NT2/D1 (cell line): Measurements from ENCODE around the gene APC.
A peak's percentile ranks its signal among the peaks of the same experiment; 100 is the strongest.

Experiments used
- DNase-seq: peaks from one replicate; pipeline ENCODE4 v3.0.0-alpha.2; 2011; ENCODE audit warnings: low read depth, low spot score
- H3K27me3 ChIP-seq: 2 replicates; pipeline ENCODE4 v1.6.0; 2011; ENCODE audit warnings: mild to moderate bottlenecking; ENCODE audit not compliant: insufficient read length, insufficient read depth
- H3K36me3 ChIP-seq: 2 replicates; pipeline ENCODE4 v1.6.1; 2011; ENCODE audit warnings: mild to moderate bottlenecking, low read length, mixed read lengths; ENCODE audit not compliant: insufficient read depth, insufficient read length
- H3K4me1 ChIP-seq: 2 replicates; pipeline ENCODE4 v1.5.1; 2011; ENCODE audit not compliant: insufficient read depth, insufficient read length
- H3K4me3 ChIP-seq: 2 replicates; pipeline ENCODE4 v1.5.1; 2011; ENCODE audit warnings: low read depth; ENCODE audit not compliant: insufficient read length
- H3K9ac ChIP-seq: 2 replicates; pipeline ENCODE4 v1.6.0; 2011; ENCODE audit warnings: low read depth; ENCODE audit not compliant: insufficient read length
- H3K9me3 ChIP-seq: 2 replicates; pipeline ENCODE4 v1.5.1; 2011; ENCODE audit warnings: mild to moderate bottlenecking, low read length; ENCODE audit not compliant: insufficient read depth
- SUZ12 ChIP-seq: IDR thresholded peaks from 2 replicates; pipeline ENCODE4 v1.6.1; 2011; ENCODE audit not compliant: insufficient read length, insufficient read depth; ENCODE audit errors: extremely low read depth
- YY1 ChIP-seq: IDR thresholded peaks from 2 replicates; pipeline ENCODE4 v1.6.1; 2011; ENCODE audit not compliant: insufficient read length, insufficient read depth
- ZNF274 ChIP-seq: IDR thresholded peaks from 2 replicates; pipeline ENCODE4 v1.6.1; 2011; ENCODE audit warnings: mild to moderate bottlenecking, low read depth, low read length

APC gene

DNA sequence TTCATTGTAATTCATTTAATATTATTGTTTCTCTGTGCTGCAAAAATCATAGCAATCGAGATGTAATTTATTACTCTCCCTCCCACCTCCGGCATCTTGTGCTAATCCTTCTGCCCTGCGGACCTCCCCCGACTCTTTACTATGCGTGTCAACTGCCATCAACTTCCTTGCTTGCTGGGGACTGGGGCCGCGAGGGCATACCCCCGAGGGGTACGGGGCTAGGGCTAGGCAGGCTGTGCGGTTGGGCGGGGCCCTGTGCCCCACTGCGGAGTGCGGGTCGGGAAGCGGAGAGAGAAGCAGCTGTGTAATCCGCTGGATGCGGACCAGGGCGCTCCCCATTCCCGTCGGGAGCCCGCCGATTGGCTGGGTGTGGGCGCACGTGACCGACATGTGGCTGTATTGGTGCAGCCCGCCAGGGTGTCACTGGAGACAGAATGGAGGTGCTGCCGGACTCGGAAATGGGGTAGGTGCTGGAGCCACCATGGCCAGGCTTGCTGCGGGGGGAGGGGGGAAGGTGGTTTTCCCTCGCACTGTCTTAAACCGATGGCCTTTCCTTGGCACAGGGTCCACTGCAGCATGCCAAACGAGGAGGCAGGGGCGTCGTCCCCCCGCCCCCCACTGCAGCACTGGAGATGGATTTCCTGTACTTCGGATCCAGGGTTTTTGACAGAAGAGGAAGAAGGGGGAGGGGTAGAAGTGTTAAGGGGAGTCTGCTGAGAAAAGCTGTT lies at the start of gene APC:
APC (plus strand) TSS at position 423 of the 728 bp plus-strand sequence. CDS start 17,006 bp downstream, outside the sequence.
- no peak for TF ChIP-seq SUZ12
- TF ChIP-seq ZNF274: no peak
- no peak for TF ChIP-seq YY1
- peak within 1 kb of the TSS; percentile 49 for H3K4me3 ChIP-seq
- peak; percentile 57 for DNase-seq
- H3K36me3 ChIP-seq: no peaks in the 10 kb centered on the region
- no peaks in the 10 kb centered on the region for H3K9me3 ChIP-seq
- no peaks in the 10 kb centered on the region for H3K27me3 ChIP-seq
- H3K9ac ChIP-seq: peak within 1 kb of the TSS; percentile 56
- no peaks in the 10 kb centered on the region for H3K4me1 ChIP-seq

DNA sequence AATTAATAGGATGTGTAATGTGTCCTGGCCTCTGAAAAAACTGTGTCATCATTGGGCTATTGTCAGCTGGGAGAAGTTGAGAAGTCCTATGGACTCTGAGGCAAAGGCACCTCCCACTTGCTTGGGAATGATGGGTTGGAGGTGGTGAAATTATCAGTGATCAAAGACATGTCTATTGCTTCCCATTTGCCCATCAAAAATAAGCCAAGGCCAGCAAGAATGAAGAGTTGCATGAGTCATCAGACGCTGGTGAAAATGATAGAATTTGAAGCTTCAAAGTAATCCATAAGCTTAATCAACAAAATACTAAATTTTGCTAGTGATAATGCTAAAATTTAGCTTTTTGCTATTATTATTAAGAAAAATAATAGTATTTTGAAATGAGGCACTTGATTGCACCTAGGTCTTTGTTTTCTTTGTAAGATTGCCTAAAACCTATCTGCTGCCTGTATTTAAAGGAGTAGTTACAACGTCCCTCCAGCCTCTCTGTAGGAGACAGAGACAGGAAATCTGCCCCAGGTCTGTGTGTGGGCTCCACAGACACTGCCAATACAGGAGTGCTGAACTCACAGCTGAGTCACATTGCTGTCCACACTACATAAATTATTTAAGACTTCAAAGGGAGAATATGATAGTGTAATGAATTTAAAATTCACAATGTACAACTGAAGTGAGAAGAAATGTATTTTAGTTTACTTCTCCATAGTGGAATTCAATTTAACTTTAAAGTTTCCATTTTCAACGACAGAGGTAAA lies 48.4 kb upstream of the APC start:
- H3K9me3 ChIP-seq: no peaks in the 10 kb centered on the region
- no peak overlapping the region for H3K9ac ChIP-seq
- TF ChIP-seq SUZ12: no peak
- TF ChIP-seq YY1: no peak
- no peak for TF ChIP-seq ZNF274
- DNase-seq: no peak
- H3K4me3 ChIP-seq: no peak overlapping the region
- no peaks in the 10 kb centered on the region for H3K27me3 ChIP-seq
- no peaks in the 10 kb centered on the region for H3K4me1 ChIP-seq
- no peaks in the 10 kb centered on the region for H3K36me3 ChIP-seq

DNA sequence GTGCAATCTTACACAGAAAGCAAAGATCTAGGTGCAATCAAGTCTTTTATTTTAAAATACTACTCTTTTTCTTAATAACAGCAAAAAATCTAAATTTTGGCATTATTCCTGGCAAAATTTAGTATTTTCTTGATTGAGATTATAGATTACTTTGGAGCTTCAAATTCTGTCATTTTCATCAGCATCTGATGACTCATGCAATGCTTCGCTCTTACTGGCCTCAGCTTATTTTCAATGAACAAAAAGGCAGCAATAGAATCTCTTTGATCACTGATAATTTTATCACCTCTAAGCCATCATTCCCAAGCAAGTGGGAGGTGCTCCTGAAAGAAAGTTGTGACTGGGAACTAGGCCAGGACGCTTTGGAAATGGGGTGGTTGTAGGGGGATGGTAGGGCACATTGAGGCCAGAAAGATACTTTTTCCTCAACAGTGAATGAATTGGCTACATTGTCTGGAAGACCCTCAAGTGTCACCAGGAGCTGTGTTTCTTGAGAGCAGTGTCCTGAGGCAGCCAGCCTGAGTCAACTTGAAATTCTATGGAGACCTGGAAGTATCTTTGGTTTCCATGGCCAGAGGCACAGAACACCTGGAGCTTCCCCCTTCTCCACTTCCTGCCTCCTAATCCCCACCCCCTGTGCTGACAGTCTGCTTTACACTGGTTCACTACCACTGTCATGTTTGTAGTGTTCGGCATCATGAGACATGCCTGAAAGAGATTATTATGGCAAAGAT lies 46.9 kb upstream of the APC start:
- no peak overlapping the region for H3K4me3 ChIP-seq
- H3K36me3 ChIP-seq: no peaks in the 10 kb centered on the region
- no peaks in the 10 kb centered on the region for H3K27me3 ChIP-seq
- DNase-seq: no peak
- no peaks in the 10 kb centered on the region for H3K9me3 ChIP-seq
- no peaks in the 10 kb centered on the region for H3K4me1 ChIP-seq
- no peak for TF ChIP-seq SUZ12
- no peak overlapping the region for H3K9ac ChIP-seq

DNA sequence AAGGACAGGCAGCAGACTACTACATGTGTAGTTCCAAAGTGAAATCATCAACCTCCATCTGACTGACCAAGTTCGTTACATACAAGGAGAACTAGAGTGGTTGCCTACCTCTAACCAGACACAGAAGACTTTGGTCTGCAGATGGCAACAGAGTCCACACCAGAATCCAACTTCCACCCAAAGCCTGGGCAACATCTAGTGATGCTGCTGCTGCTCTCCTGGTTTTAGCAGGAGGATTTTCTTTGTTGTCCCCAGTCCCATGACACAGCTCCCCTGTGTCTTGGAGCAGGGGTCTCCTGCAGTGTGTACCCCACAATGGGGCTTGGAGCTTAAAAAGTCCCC lies 46.4 kb upstream of the APC start:
- Histone ChIP-seq H3K4me3 (no peak overlapping the region), H3K9ac (no peak overlapping the region), H3K27me3 (no peaks in the 10 kb centered on the region), H3K4me1 (no peaks in the 10 kb centered on the region), H3K36me3 (no peaks in the 10 kb centered on the region), H3K9me3 (no peaks in the 10 kb centered on the region)
- DNase-seq: no peak
- no peak for TF ChIP-seq ZNF274
- TF ChIP-seq SUZ12: no peak
- TF ChIP-seq YY1: no peak

DNA sequence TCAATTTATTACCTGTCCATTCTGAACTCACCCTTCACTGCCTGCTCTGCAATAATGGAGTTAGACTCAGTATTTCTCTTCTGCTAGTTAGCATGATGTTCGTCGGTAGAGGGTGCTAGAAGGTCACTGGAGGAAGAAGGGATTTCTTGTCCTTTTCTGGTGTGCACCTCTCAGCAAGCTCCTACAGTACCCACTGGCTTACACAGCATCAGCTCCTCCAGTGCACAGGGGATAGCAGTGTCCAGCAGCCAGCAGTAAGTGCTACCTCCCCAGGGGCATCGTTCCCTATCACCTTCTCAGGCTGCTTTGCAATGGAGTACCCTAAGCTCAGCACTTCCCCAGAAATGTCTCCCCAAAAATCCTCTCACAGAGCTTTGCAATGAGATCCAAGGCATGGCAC lies 45.9 kb upstream of the APC start:
- Histone ChIP-seq H3K4me3 (no peak overlapping the region), H3K27me3 (no peaks in the 10 kb centered on the region), H3K9ac (no peak overlapping the region), H3K9me3 (no peaks in the 10 kb centered on the region), H3K36me3 (no peaks in the 10 kb centered on the region), H3K4me1 (no peaks in the 10 kb centered on the region)
- DNase-seq: no peak
- TF ChIP-seq YY1 (no peak), SUZ12 (no peak), ZNF274 (no peak)

DNA sequence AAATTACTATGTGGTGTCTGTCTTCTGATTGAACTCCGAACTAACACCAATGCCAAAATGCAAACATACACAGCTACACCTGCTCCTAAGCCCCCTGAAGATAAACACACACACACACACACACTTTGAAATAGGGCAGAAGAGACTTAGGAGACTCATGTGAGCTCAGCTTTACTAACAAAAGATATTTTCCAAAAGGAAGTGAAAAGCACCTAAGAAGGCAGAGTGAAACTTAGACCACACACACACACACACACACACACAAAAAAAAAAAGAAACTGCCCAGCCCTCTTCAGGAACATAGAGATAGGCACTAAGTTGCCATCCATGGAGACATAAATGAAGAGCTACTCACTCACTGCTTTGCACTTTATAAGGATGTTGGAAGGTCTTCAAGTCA lies 45.2 kb upstream of the APC start:
- no peaks in the 10 kb centered on the region for H3K36me3 ChIP-seq
- no peaks in the 10 kb centered on the region for H3K27me3 ChIP-seq
- H3K9ac ChIP-seq: no peak overlapping the region
- TF ChIP-seq SUZ12 (no peak), ZNF274 (no peak), YY1 (no peak)
- no peaks in the 10 kb centered on the region for H3K4me1 ChIP-seq
- no peak overlapping the region for H3K4me3 ChIP-seq
- no peak for DNase-seq
- H3K9me3 ChIP-seq: no peaks in the 10 kb centered on the region

DNA sequence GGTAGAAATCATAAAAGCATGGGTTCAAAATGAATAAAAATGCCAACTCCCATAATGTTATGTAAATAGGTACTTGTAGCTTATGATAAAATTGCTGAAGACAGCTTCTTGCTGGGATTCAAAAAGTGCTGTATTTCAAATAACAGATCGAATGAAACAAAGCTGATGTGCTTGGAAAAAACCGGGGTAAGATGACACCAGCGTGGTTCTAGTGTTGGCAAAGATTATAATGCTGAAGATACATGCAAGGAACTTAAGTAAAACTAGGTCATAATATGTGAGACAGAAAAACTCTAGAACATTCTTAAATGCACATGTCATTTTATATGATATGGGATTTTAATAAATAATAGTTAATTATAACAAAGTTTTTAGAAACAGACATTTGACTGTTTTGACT lies 44.4 kb upstream of the APC start:
- no peak overlapping the region for H3K4me3 ChIP-seq
- no peak overlapping the region for H3K9ac ChIP-seq
- no peaks in the 10 kb centered on the region for H3K36me3 ChIP-seq
- H3K27me3 ChIP-seq: no peaks in the 10 kb centered on the region
- no peaks in the 10 kb centered on the region for H3K9me3 ChIP-seq
- H3K4me1 ChIP-seq: no peaks in the 10 kb centered on the region
- DNase-seq: no peak
- TF ChIP-seq YY1: no peak
- no peak for TF ChIP-seq ZNF274
- no peak for TF ChIP-seq SUZ12
